Vagina (tissue), 2 donors: ENCODE data around the gene CLDND2.

Source experiments
- CTCF ChIP-seq, 3 experiments: fragments of 450-650 bp in 2 of 3; fragments of 200-600 bp in 1 of 3; sonication (generic) in 1 of 3; IDR thresholded peaks; one replicate each; pipeline ENCODE4 v1.5.1; 2017 to 2019; ENCODE audit warnings: antibody characterized with exemption in 3 of 3, mild to moderate bottlenecking in 2 of 3, moderate library complexity in 2 of 3
- POLR2A ChIP-seq, 2 donors: fragments of 450-650 bp; IDR thresholded peaks; one replicate each; pipeline ENCODE4 v1.6.1; 2017; ENCODE audit warnings: antibody characterized with exemption in 2 of 2, mild to moderate bottlenecking in 2 of 2, moderate library complexity in 2 of 2
- POLR2AphosphoS5 ChIP-seq, 2 donors: sonication (generic); formaldehyde crosslinking; IDR thresholded peaks; one replicate each; pipeline ENCODE4 v1.9.0; 2017; ENCODE audit warnings: antibody characterized with exemption in 2 of 2, mild to moderate bottlenecking in 2 of 2, low read depth in 1 of 2; ENCODE audit not compliant: insufficient read depth in 1 of 2

GRCh38 chr19:51341976-51342580 lies 26.7 kb downstream of the CLDND2 start, which contains the start of gene VSIG10L:
- TF ChIP-seq CTCF (IDR thresholded peaks at IDR 0.05) (no peak), POLR2AphosphoS5 (IDR thresholded peaks at IDR 0.05; ENCODE audit: insufficient read depth in 1 of 2, low read depth in 1 of 2) (no peak), POLR2A (IDR thresholded peaks at IDR 0.05) (no peak)
